ENCODE results near the gene GALM. TPM values are rescaled to one million over a fixed set of nuclear protein-coding genes. Genes with fewer than 3 reads are reported as not detected.

GALM gene
- polyA plus RNA-seq, 1 donor (not counting 4 experiments of a cell fraction or from before 2014, with no cell fraction given), result 1.2 TPM

GRCh38 chr2:38728694-38729093 lies 62.8 kb downstream of the GALM start:
- H3K4me1 ChIP-seq (ENCODE audit: control insufficient read depth, extremely low read depth, insufficient read depth, low read length), result no peaks in the 10 kb centered on the region
- FAIRE-seq, result no peak

DNA sequence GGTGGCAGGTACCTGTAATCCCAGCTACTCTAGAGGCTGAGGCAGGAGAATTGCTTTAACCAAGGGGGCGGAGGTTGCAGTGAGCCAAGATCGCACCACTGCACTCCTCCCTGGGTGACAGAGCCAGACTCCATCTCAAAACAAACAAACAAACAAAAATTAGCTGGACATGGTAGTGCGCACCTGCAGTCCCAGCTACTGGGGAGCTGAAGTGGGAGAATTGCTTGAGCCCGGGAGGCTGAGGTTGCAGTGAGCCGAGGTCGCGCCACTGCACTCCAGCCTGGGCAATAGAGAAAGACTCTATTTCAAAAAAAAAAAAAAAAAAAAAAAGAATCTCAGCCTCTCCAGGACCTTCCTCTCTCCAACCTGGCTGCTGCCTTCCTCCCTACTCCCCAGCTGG lies 65.2 kb downstream of the GALM start:
- Histone ChIP-seq H3K27ac (ENCODE audit: control insufficient read depth, insufficient read depth, low read length) (no peak overlapping the region), H3K9me3 (ENCODE audit: control insufficient read depth, low read depth, low read length) (no peaks in the 10 kb centered on the region), H3K9ac (ENCODE audit: control insufficient read depth, extremely low read depth, insufficient read depth, low read length) (no peak overlapping the region), H2AFZ (ENCODE audit: control insufficient read depth, low read length) (no peak overlapping the region), H3K4me3 (ENCODE audit: control insufficient read depth in 2 of 3, extremely low read depth in 1 of 3, insufficient read depth in 2 of 3, low read depth in 1 of 3, low read length in 3 of 3) (no peak overlapping the region), H3K4me1 (ENCODE audit: control insufficient read depth, extremely low read depth, insufficient read depth, low read length) (no peaks in the 10 kb centered on the region), H3K36me3 (ENCODE audit: control insufficient read depth in 2 of 2, extremely low read depth in 1 of 2, insufficient read depth in 2 of 2, low read length in 2 of 2) (no peaks in the 10 kb centered on the region), H3K79me2 (ENCODE audit: control insufficient read depth, insufficient read depth, low read length) (no peaks in the 10 kb centered on the region), H3K9me1 (ENCODE audit: control insufficient read depth, extremely low read depth, insufficient read depth, low read length) (no peaks in the 10 kb centered on the region), H3K4me2 (ENCODE audit: control insufficient read depth, extremely low read depth, insufficient read depth, low read depth, low read length) (no peak overlapping the region), H4K20me1 (ENCODE audit: control insufficient read depth, extremely low read depth, insufficient read depth, low read length) (no peaks in the 10 kb centered on the region), H3K27me3 (ENCODE audit: control insufficient read depth, extremely low read depth, insufficient read depth, low read length) (no peaks in the 10 kb centered on the region)
- dilution Hi-C loops (cut with MboI; ENCODE audit: extremely low pct_ligation_motif_present, low sequenced_read_pairs), result loop anchor here (25.0 kb wide), 1 partner anchor 169 kb away; no protein-coding TSS in a partner anchor
- TF ChIP-seq, protein P1, sequence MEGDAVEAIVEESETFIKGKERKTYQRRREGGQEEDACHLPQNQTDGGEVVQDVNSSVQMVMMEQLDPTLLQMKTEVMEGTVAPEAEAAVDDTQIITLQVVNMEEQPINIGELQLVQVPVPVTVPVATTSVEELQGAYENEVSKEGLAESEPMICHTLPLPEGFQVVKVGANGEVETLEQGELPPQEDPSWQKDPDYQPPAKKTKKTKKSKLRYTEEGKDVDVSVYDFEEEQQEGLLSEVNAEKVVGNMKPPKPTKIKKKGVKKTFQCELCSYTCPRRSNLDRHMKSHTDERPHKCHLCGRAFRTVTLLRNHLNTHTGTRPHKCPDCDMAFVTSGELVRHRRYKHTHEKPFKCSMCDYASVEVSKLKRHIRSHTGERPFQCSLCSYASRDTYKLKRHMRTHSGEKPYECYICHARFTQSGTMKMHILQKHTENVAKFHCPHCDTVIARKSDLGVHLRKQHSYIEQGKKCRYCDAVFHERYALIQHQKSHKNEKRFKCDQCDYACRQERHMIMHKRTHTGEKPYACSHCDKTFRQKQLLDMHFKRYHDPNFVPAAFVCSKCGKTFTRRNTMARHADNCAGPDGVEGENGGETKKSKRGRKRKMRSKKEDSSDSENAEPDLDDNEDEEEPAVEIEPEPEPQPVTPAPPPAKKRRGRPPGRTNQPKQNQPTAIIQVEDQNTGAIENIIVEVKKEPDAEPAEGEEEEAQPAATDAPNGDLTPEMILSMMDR (optimal IDR thresholded peaks at IDR 0.05 in 1 of 3, IDR thresholded peaks at IDR 0.05 in 1 of 3, conservative IDR thresholded peaks at IDR 0.05 in 1 of 3; ENCODE audit: extremely low read depth in 1 of 3, insufficient read depth in 2 of 3, low read length in 3 of 3), result no peak
- no peak for TF ChIP-seq EZH2 (IDR thresholded peaks at IDR 0.05; ENCODE audit: low read length)
- DNase-seq (ENCODE audit: low read depth, low spot score), result no peak
- FAIRE-seq, result no peak

More at GRCh38 chr2:38728694-38729093, 62.8 kb downstream of the GALM start:
- no peaks in the 10 kb centered on the region for H3K79me2 ChIP-seq (ENCODE audit: control insufficient read depth, insufficient read depth, low read length)
- no peaks in the 10 kb centered on the region for H3K9me3 ChIP-seq (ENCODE audit: control insufficient read depth, low read depth, low read length)
- no peaks in the 10 kb centered on the region for H4K20me1 ChIP-seq (ENCODE audit: control insufficient read depth, extremely low read depth, insufficient read depth, low read length)
- H3K36me3 ChIP-seq (ENCODE audit: control insufficient read depth in 2 of 2, extremely low read depth in 1 of 2, insufficient read depth in 2 of 2, low read length in 2 of 2), result no peaks in the 10 kb centered on the region
- H3K27ac ChIP-seq (ENCODE audit: control insufficient read depth, insufficient read depth, low read length), result no peak overlapping the region
- no peak overlapping the region for H3K4me3 ChIP-seq (ENCODE audit: control insufficient read depth in 2 of 3, extremely low read depth in 1 of 3, insufficient read depth in 2 of 3, low read depth in 1 of 3, low read length in 3 of 3)
- no peak overlapping the region for H2AFZ ChIP-seq (ENCODE audit: control insufficient read depth, low read length)
- dilution Hi-C loops (cut with MboI; ENCODE audit: extremely low pct_ligation_motif_present, low sequenced_read_pairs), result loop anchor here (25.0 kb wide), 1 partner anchor 166 kb away; no protein-coding TSS in a partner anchor
- DNase-seq (ENCODE audit: low read depth, low spot score), result no peak
- no peaks in the 10 kb centered on the region for H3K27me3 ChIP-seq (ENCODE audit: control insufficient read depth, extremely low read depth, insufficient read depth, low read length)
- no peak overlapping the region for H3K4me2 ChIP-seq (ENCODE audit: control insufficient read depth, extremely low read depth, insufficient read depth, low read depth, low read length)
- TF ChIP-seq, protein P1 (optimal IDR thresholded peaks at IDR 0.05 in 1 of 3, IDR thresholded peaks at IDR 0.05 in 1 of 3, conservative IDR thresholded peaks at IDR 0.05 in 1 of 3; ENCODE audit: extremely low read depth in 1 of 3, insufficient read depth in 2 of 3, low read length in 3 of 3), result no peak
- no peak for TF ChIP-seq EZH2 (IDR thresholded peaks at IDR 0.05; ENCODE audit: low read length)
- H3K9me1 ChIP-seq (ENCODE audit: control insufficient read depth, extremely low read depth, insufficient read depth, low read length), result no peaks in the 10 kb centered on the region
- no peak overlapping the region for H3K9ac ChIP-seq (ENCODE audit: control insufficient read depth, extremely low read depth, insufficient read depth, low read length)
